H9 (cell line): ENCODE data around the gene SYT17. TPM values are rescaled to one million over a fixed set of nuclear protein-coding genes. Genes with fewer than 3 reads are reported as not detected.

Experiments
- DNase-seq: peaks from one replicate; pipeline ENCODE4 v3.0.0-alpha.2; 2017
- H2AFZ ChIP-seq: one replicate; pipeline ENCODE4 v1.6.1; 2013; ENCODE audit warnings: mild to moderate bottlenecking, low read length, control low read depth, moderate library complexity
- H2AK5ac ChIP-seq: 2 replicates; pipeline ENCODE4 v1.6.1; 2013; ENCODE audit warnings: low read length, control low read depth, mixed read lengths; ENCODE audit not compliant: insufficient read length
- H2BK120ac ChIP-seq: one replicate; pipeline ENCODE4 v1.6.1; 2013; ENCODE audit warnings: low read depth, mild to moderate bottlenecking, low read length, control low read depth, inconsistent platforms; ENCODE audit not compliant: poor library complexity, severe bottlenecking
- H2BK12ac ChIP-seq: 2 replicates; pipeline ENCODE4 v1.6.1; 2013; ENCODE audit warnings: low read length, control low read depth, mixed read lengths, low read depth; ENCODE audit not compliant: insufficient read length
- H2BK15ac ChIP-seq: 2 replicates; pipeline ENCODE4 v1.6.1; 2013; ENCODE audit warnings: low read depth, low read length, control low read depth
- H2BK20ac ChIP-seq: one replicate; pipeline ENCODE4 v1.6.1; 2013; ENCODE audit warnings: low read depth, mild to moderate bottlenecking, low read length, control low read depth, inconsistent platforms; ENCODE audit not compliant: poor library complexity, severe bottlenecking
- H2BK5ac ChIP-seq: 2 replicates; pipeline ENCODE4 v1.6.1; 2013; ENCODE audit warnings: low read length, control low read depth, mixed read lengths; ENCODE audit not compliant: insufficient read length
- H3K14ac ChIP-seq: 2 replicates; pipeline ENCODE4 v1.6.1; 2013; ENCODE audit warnings: low read length, control low read depth; ENCODE audit not compliant: insufficient read depth
- H3K18ac ChIP-seq: 2 replicates; pipeline ENCODE4 v1.6.1; 2013; ENCODE audit warnings: low read depth, mild to moderate bottlenecking, mixed read lengths, low read length, control low read depth; ENCODE audit not compliant: insufficient read length
- H3K23ac ChIP-seq: 2 replicates; pipeline ENCODE4 v1.6.1; 2013; ENCODE audit warnings: low read length, control low read depth, mixed read lengths, low read depth; ENCODE audit not compliant: insufficient read length
- H3K23me2 ChIP-seq: 2 replicates; pipeline ENCODE4 v1.6.1; 2013; ENCODE audit warnings: low read depth, mild to moderate bottlenecking, mixed read lengths, low read length, control low read depth; ENCODE audit not compliant: insufficient read length, poor library complexity, severe bottlenecking
- H3K27ac ChIP-seq: 2 replicates; pipeline ENCODE4 v1.5.1; 2013; ENCODE audit warnings: low read length, control low read depth, mixed read lengths, low read depth; ENCODE audit not compliant: insufficient read length
- H3K27me3 ChIP-seq: 2 replicates; pipeline ENCODE4 v1.6.1; 2013; ENCODE audit warnings: low read length, control low read depth, inconsistent platforms; ENCODE audit not compliant: insufficient read depth
- H3K4ac ChIP-seq: 2 replicates; pipeline ENCODE4 v1.6.1; 2013; ENCODE audit warnings: low read depth, mild to moderate bottlenecking, control low read depth, inconsistent platforms, low read length, moderate library complexity
- H3K4me1 ChIP-seq: 2 replicates; pipeline ENCODE4 v1.6.1; 2013; ENCODE audit warnings: low read length, control low read depth, inconsistent platforms; ENCODE audit not compliant: insufficient read depth
- H3K4me2 ChIP-seq: 2 replicates; pipeline ENCODE4 v1.6.1; 2013; ENCODE audit warnings: low read length, control low read depth, mixed read lengths; ENCODE audit not compliant: insufficient read length, insufficient read depth
- H3K56ac ChIP-seq: 2 replicates; pipeline ENCODE4 v1.6.1; 2013; ENCODE audit warnings: low read depth, mild to moderate bottlenecking, mixed read lengths, low read length, control low read depth; ENCODE audit not compliant: insufficient read length
- H3K79me1 ChIP-seq: 2 replicates; pipeline ENCODE4 v1.6.1; 2013; ENCODE audit warnings: low read depth, mild to moderate bottlenecking, moderate library complexity, low read length, control low read depth, inconsistent platforms; ENCODE audit not compliant: insufficient read depth, poor library complexity, severe bottlenecking
- H3K79me2 ChIP-seq: 2 replicates; pipeline ENCODE4 v1.6.1; 2013; ENCODE audit warnings: low read length, control low read depth, inconsistent platforms; ENCODE audit not compliant: insufficient read depth
- H3K9ac ChIP-seq: 2 replicates; pipeline ENCODE4 v1.6.1; 2013; ENCODE audit warnings: low read length, control low read depth, mixed read lengths; ENCODE audit not compliant: insufficient read length; ENCODE audit errors: extremely low read depth
- H3K9me3 ChIP-seq: one replicate; pipeline ENCODE4 v1.6.1; 2013; ENCODE audit warnings: low read depth, low read length, inconsistent platforms; ENCODE audit not compliant: control insufficient read depth
- H3T11ph ChIP-seq: one replicate; pipeline ENCODE4 v1.6.1; 2013; ENCODE audit warnings: mild to moderate bottlenecking, low read length, control low read depth, inconsistent platforms
- H4K20me1 ChIP-seq: one replicate; pipeline ENCODE4 v1.6.1; 2013; ENCODE audit not compliant: control insufficient read depth, insufficient read length, insufficient read depth
- H4K5ac ChIP-seq: 2 replicates; pipeline ENCODE4 v1.6.1; 2013; ENCODE audit warnings: low read depth, mild to moderate bottlenecking, mixed read lengths, low read length, control low read depth; ENCODE audit not compliant: insufficient read length
- H4K8ac ChIP-seq: replicated peaks from 2 replicates; pipeline ENCODE4 v1.6.1; 2013; ENCODE audit warnings: low read length, control low read depth, mixed read lengths, low read depth; ENCODE audit not compliant: insufficient read length
- H4K91ac ChIP-seq: 2 replicates; pipeline ENCODE4 v1.6.1; 2013; ENCODE audit warnings: low read depth, mild to moderate bottlenecking, moderate library complexity, mixed read lengths, low read length, control low read depth; ENCODE audit not compliant: insufficient read length
- H3K27ac Mint-ChIP-seq, 3 experiments: 2 replicates in 2 of 3; 3 replicates in 1 of 3; pipeline ENCODE4 v1.8.0; 2020 to 2021; ENCODE audit warnings: mixed read lengths in 3 of 3, mild to moderate bottlenecking in 1 of 3, moderate library complexity in 1 of 3
- H3K27me3 Mint-ChIP-seq: 2 replicates; pipeline ENCODE4 v1.8.0; 2021; ENCODE audit warnings: low read depth, mild to moderate bottlenecking, moderate library complexity, mixed read lengths
- H3K36me3 Mint-ChIP-seq, 3 experiments: 2 replicates in 2 of 3; 3 replicates in 1 of 3; pipeline ENCODE4 v1.8.0; 2020 to 2021; ENCODE audit warnings: low read depth in 3 of 3, mixed read lengths in 3 of 3; ENCODE audit not compliant: insufficient read depth in 1 of 3
- H3K4me1 Mint-ChIP-seq, 2 experiments: 2 replicates each; pipeline ENCODE4 v1.8.0; 2020; ENCODE audit warnings: mixed read lengths in 2 of 2
- H3K4me3 Mint-ChIP-seq, 2 experiments: 2 replicates in 1 of 2; 3 replicates in 1 of 2; pipeline ENCODE4 v1.8.0; 2020 to 2021; ENCODE audit warnings: mild to moderate bottlenecking in 2 of 2, mixed read lengths in 2 of 2, moderate library complexity in 1 of 2
- H3K9me3 Mint-ChIP-seq, 2 experiments: 2 replicates in 1 of 2; 3 replicates in 1 of 2; pipeline ENCODE4 v1.8.0; 2020; ENCODE audit warnings: mild to moderate bottlenecking in 2 of 2, mixed read lengths in 2 of 2, moderate library complexity in 1 of 2
- CTCF ChIP-seq: fragments of 200-600 bp; sonication (generic); conservative IDR thresholded peaks from 3 replicates; pipeline ENCODE4 v1.8.0; 2021; ENCODE audit warnings: antibody characterized with exemption, mild to moderate bottlenecking
- WGBS: extraction: QIAGEN DNeasy Blood & Tissue Kit; methylation state at CpG from one replicate; pipeline ENCODE4 v1.1.7; 2013; ENCODE audit warnings: missing lambda C conversion rate, low lambda C conversion rate, mixed read lengths; ENCODE audit not compliant: insufficient read length; ENCODE audit errors: extremely low coverage; 5-methylcytosine and 5-hydroxymethylcytosine counted together
- total RNA-seq: library from RNA; stranded (reverse); gene quantifications from 2 replicates; pipeline ENCODE4 v1.2.1, GENCODE V29; 2021

Gene SYT17
- total RNA-seq, 1 experiment from 2014 or later = 3.0 TPM

- Histone ChIP-seq H3K18ac (no peak overlapping the region), H3K56ac (no peak overlapping the region), H3K9me3 (no peaks in the 10 kb centered on the region), H3K23ac (no peak overlapping the region), H3T11ph (no peak overlapping the region), H2BK15ac (no peak overlapping the region), H2AFZ (no peak overlapping the region), H3K79me2 (no peaks in the 10 kb centered on the region), H4K91ac (no peak overlapping the region), H2AK5ac (no peak overlapping the region), H3K14ac (no peak overlapping the region), H4K5ac (no peak overlapping the region), H3K4me1 (no peaks in the 10 kb centered on the region), H3K4ac (no peak overlapping the region), H2BK5ac (no peak overlapping the region), H3K27ac (no peak overlapping the region), H3K27me3 (no peaks in the 10 kb centered on the region), H2BK12ac (no peak overlapping the region), H4K20me1 (no peaks in the 10 kb centered on the region), H4K8ac (no peak overlapping the region), H3K23me2 (no peaks in the 10 kb centered on the region), H3K9ac (no peak overlapping the region), H2BK20ac (no peak overlapping the region), H3K4me2 (no peak overlapping the region), H2BK120ac (no peak overlapping the region), H3K79me1 (no peaks in the 10 kb centered on the region)
- no peak for DNase-seq
- H3K27ac Mint-ChIP-seq = no peak overlapping the region
- peaks cover 7 to 8% of the 10 kb centered on the region in 2 experiments for H3K4me1 Mint-ChIP-seq
- no CpG with 5 or more reads among the region's 2 CpGs for WGBS
- TF ChIP-seq CTCF = no peak
- H3K4me3 Mint-ChIP-seq = no peak overlapping the region
- H3K9me3 Mint-ChIP-seq = no peaks in the 10 kb centered on the region; a peak in 2 of 5 replicates
- H3K36me3 Mint-ChIP-seq = no peaks in the 10 kb centered on the region
- H3K27me3 Mint-ChIP-seq = no peaks in the 10 kb centered on the region
These were observed 137.4 kb downstream of the SYT17 start for GRCh38 chr16:19305443-19305842.
